CD4-positive, alpha-beta T cell treated with Interleukin-6 for 4 hours (primary cell): ENCODE results near the gene TCEA3.

Source experiments
- DNase-seq: peaks from one replicate; pipeline ENCODE4 v3.0.0-alpha.2; 2020; ENCODE audit warnings: mixed read lengths

Gene TCEA3

GRCh38 chr1:23444596-23445390 lies 20.2 kb upstream of the TCEA3 start:
- DNase-seq: no peak

GRCh38 chr1:23444104-23444533 lies 19.6 kb upstream of the TCEA3 start:
- DNase-seq: no peak

- DNase-seq: no peak
These were observed 18.2 kb upstream of the TCEA3 start for GRCh38 chr1:23442751-23443150.

GRCh38 chr1:23441446-23442148 lies 17.0 kb upstream of the TCEA3 start:
- no peak for DNase-seq

- no peak for DNase-seq
These were observed 14.0 kb upstream of the TCEA3 start for GRCh38 chr1:23438545-23438944.

- no peak for DNase-seq
These were observed 12.8 kb upstream of the TCEA3 start for GRCh38 chr1:23437355-23437664.

- DNase-seq: peak; percentile 61
These were observed 12.2 kb upstream of the TCEA3 start for GRCh38 chr1:23436520-23437354.

GRCh38 chr1:23434260-23434775 lies 9.8 kb upstream of the TCEA3 start:
- DNase-seq: no peak

GRCh38 chr1:23433122-23433521 lies 8.6 kb upstream of the TCEA3 start:
- no peak for DNase-seq

- DNase-seq: no peak
These were observed 6.9 kb upstream of the TCEA3 start for GRCh38 chr1:23431431-23431830.

GRCh38 chr1:23430803-23431202 lies 6.3 kb upstream of the TCEA3 start:
- DNase-seq: no peak

GRCh38 chr1:23428136-23428905 lies 3.8 kb upstream of the TCEA3 start:
- DNase-seq: no peak

GRCh38 chr1:23427550-23427949 lies 3.0 kb upstream of the TCEA3 start:
- no peak for DNase-seq

GRCh38 chr1:23426828-23427227 lies 2.3 kb upstream of the TCEA3 start:
- DNase-seq: no peak

- no peak for DNase-seq
These were observed 596 bp upstream of the TCEA3 start for GRCh38 chr1:23425193-23425494.

GRCh38 chr1:23423415-23424292 lies 894 bp downstream of the TCEA3 start:
- peak; percentile 31 for DNase-seq

GRCh38 chr1:23422941-23423340 lies 1.6 kb downstream of the TCEA3 start:
- DNase-seq: peak; percentile 7

GRCh38 chr1:23422241-23422877 lies 2.2 kb downstream of the TCEA3 start:
- peak; percentile 74 for DNase-seq

- DNase-seq: no peak
These were observed 2.8 kb downstream of the TCEA3 start for GRCh38 chr1:23421753-23422240.

- DNase-seq: no peak
These were observed 3.2 kb downstream of the TCEA3 start for GRCh38 chr1:23421343-23421742.

GRCh38 chr1:23420778-23421177 lies 3.8 kb downstream of the TCEA3 start:
- DNase-seq: no peak
